Endothelial cell of umbilical vein (primary cell): ENCODE measurements around the gene PARD6G. TPM values are rescaled to one million over a fixed set of nuclear protein-coding genes. Genes with fewer than 3 reads are reported as not detected.

Experiments
- BruUV-seq: library from RNA; stranded (reverse); fragments of 400-500 nt; replicated peaks from 2 replicates; lab custom pipeline; 2021; lab: Mats Ljungman, UMichigan
- CTCF ChIA-PET: fragments of 300-600, 350-600 bp; sonication (Branson Sonifier 250); formaldehyde crosslinking; loops from one replicate; lab custom pipeline; 2021; ENCODE audit warnings: antibody characterized with exemption, inconsistent platforms; lab: Charles Lee
- POLR2A ChIA-PET: fragments of 300-600, 350-600 bp; sonication (Branson Sonifier 250); formaldehyde crosslinking; loops from one replicate; lab custom pipeline; 2021; ENCODE audit warnings: antibody characterized with exemption, inconsistent platforms; lab: Charles Lee
- DNase-seq: peaks from one replicate; pipeline ENCODE4 v3.0.0-alpha.2; 2011; ENCODE audit warnings: low read depth, low spot score
- FAIRE-seq: peaks from 2 replicates; lab custom pipeline; 2011; peaks lifted over from hg19 to GRCh38; lab: Jason Lieb, UNC
- H2AFZ ChIP-seq: 2 replicates; pipeline ENCODE4 v1.6.0; 2012; ENCODE audit warnings: low read depth, low read length, control low read depth, inconsistent platforms
- H3K27ac ChIP-seq: 2 replicates; pipeline ENCODE4 v1.5.1; 2011; ENCODE audit warnings: low read depth, mild to moderate bottlenecking, control low read depth, low read length, moderate library complexity; ENCODE audit not compliant: insufficient read depth
- H3K27me3 ChIP-seq, 2 experiments: 2 replicates each; pipeline versions ENCODE4 v1.6.0 to v1.6.1; 2011; ENCODE audit warnings: low read length in 2 of 2, mixed read lengths in 1 of 2; ENCODE audit not compliant: control insufficient read depth in 2 of 2, insufficient read depth in 2 of 2
- H3K36me3 ChIP-seq, 2 experiments: 2 replicates in 1 of 2; 3 replicates in 1 of 2; pipeline ENCODE4 v1.5.1; 2011; ENCODE audit warnings: low read length in 2 of 2, mild to moderate bottlenecking in 1 of 2, moderate library complexity in 1 of 2; ENCODE audit not compliant: control insufficient read depth in 2 of 2, insufficient read depth in 2 of 2; ENCODE audit errors: extremely low read depth in 1 of 2
- H3K4me1 ChIP-seq: 3 replicates; pipeline ENCODE4 v1.5.1; 2011; ENCODE audit warnings: mild to moderate bottlenecking, low read length; ENCODE audit not compliant: control insufficient read depth, insufficient read depth; ENCODE audit errors: extremely low read depth
- H3K4me2 ChIP-seq: 2 replicates; pipeline ENCODE4 v1.6.1; 2011; ENCODE audit warnings: low read length, control low read depth, mixed read lengths; ENCODE audit not compliant: insufficient read depth
- H3K4me3 ChIP-seq, 3 experiments: fragments of 200-600 bp in 1 of 3; sonication (generic), shearing (Covaris generic) in 1 of 3; replicated peaks in 1 of 3; 2 replicates each; pipeline ENCODE4 v1.5.1; 2011 to 2016; ENCODE audit warnings: control low read depth in 3 of 3, low read length in 3 of 3, mild to moderate bottlenecking in 2 of 3, inconsistent platforms in 1 of 3, low read depth in 1 of 3, moderate library complexity in 1 of 3; ENCODE audit not compliant: insufficient read depth in 1 of 3
- H3K79me2 ChIP-seq: 2 replicates; pipeline ENCODE4 v1.6.0; 2012; ENCODE audit warnings: low read length, inconsistent platforms; ENCODE audit not compliant: control insufficient read depth, insufficient read depth
- H3K9ac ChIP-seq: replicated peaks from 2 replicates; pipeline ENCODE3; 2011; ENCODE audit warnings: low read length, control low read depth; ENCODE audit not compliant: insufficient read depth; ENCODE audit errors: extremely low read depth
- H3K9me1 ChIP-seq: replicated peaks from 3 replicates; pipeline ENCODE4 v1.6.0; 2011; ENCODE audit warnings: mild to moderate bottlenecking, low read length; ENCODE audit not compliant: control insufficient read depth, insufficient read depth; ENCODE audit errors: extremely low read depth
- H3K9me3 ChIP-seq: replicated peaks from 2 replicates; pipeline ENCODE4 v1.5.1; 2012; ENCODE audit warnings: low read length, inconsistent platforms; ENCODE audit not compliant: control insufficient read depth, insufficient read depth
- H4K20me1 ChIP-seq: replicated peaks from 2 replicates; pipeline ENCODE3; 2011; ENCODE audit warnings: mild to moderate bottlenecking, low read length; ENCODE audit not compliant: control insufficient read depth, insufficient read depth; ENCODE audit errors: extremely low read depth
- CTCF ChIP-seq, 2 donors: IDR thresholded peaks; 1 replicate in 1 of 2; 2 replicates in 1 of 2; pipeline ENCODE4 v1.5.1; 2011; ENCODE audit warnings: low read length in 2 of 2, mild to moderate bottlenecking in 2 of 2, moderate library complexity in 2 of 2, control low read depth in 1 of 2, inconsistent platforms in 1 of 2, low read depth in 1 of 2; ENCODE audit not compliant: insufficient read depth in 1 of 2; ENCODE audit errors: extremely low read depth in 1 of 2
- EZH2 ChIP-seq: IDR thresholded peaks from 2 replicates; pipeline ENCODE4 v1.6.1; 2012; ENCODE audit warnings: borderline replicate concordance, low read depth, mild to moderate bottlenecking, moderate library complexity, low read length, inconsistent platforms; ENCODE audit not compliant: severe bottlenecking
- FOS ChIP-seq: IDR thresholded peaks from 2 replicates; pipeline ENCODE4 v1.6.1; 2011; ENCODE audit warnings: mild to moderate bottlenecking, low read length, moderate library complexity, borderline replicate concordance; ENCODE audit not compliant: insufficient read depth
- GATA2 ChIP-seq: IDR thresholded peaks from 2 replicates; pipeline ENCODE4 v1.7.0; 2011; ENCODE audit warnings: low read depth, mild to moderate bottlenecking, moderate library complexity, mixed read lengths, low read length; ENCODE audit not compliant: insufficient read length, insufficient read depth
- JUN ChIP-seq: IDR thresholded peaks from 2 replicates; pipeline ENCODE4 v1.6.1; 2011; ENCODE audit warnings: borderline replicate concordance, low read depth; ENCODE audit not compliant: insufficient read length, insufficient read depth
- MAX ChIP-seq: IDR thresholded peaks from 2 replicates; pipeline ENCODE4 v1.6.1; 2011; ENCODE audit not compliant: insufficient read depth, insufficient read length
- MYC ChIP-seq: IDR thresholded peaks from one replicate; pipeline ENCODE4 v1.6.1; 2011; ENCODE audit warnings: mild to moderate bottlenecking, low read depth, low read length
- POLR2A ChIP-seq: IDR thresholded peaks from 2 replicates; pipeline ENCODE4 v1.6.1; 2012; ENCODE audit warnings: low read depth, mild to moderate bottlenecking, control low read depth, low read length
- POLR2AphosphoS5 ChIP-seq: IDR thresholded peaks from 2 replicates; pipeline ENCODE4 v1.6.1; 2012; ENCODE audit warnings: low read depth, mild to moderate bottlenecking, control low read depth, low read length, moderate library complexity; ENCODE audit not compliant: insufficient read depth
- dilution Hi-C: fragments of 300-500 bp; cut with MboI; formaldehyde crosslinking; loops from one replicate; pipeline ENCODE4 v1.15.0; 2019; ENCODE audit warnings: low sequenced_read_pairs; ENCODE audit not compliant: extremely low pct_ligation_motif_present
- intact Hi-C: fragments of 100-400 bp; cut with micrococcal nuclease; formaldehyde crosslinking; loops from one replicate; pipeline ENCODE4 v1.10.0; 2022
- polyA plus RNA-seq, 4 experiments: library from polyadenylated mRNA; depleted of rRNA in 3 of 4; stranded (reverse) in 3 of 4; unstranded in 1 of 4; fragments of >200 nt; gene quantifications; 2 replicates each; pipeline versions ENCODE4 v1.2.1 to v1.2.3, GENCODE V29; 2011 to 2012; ENCODE audit warnings: missing spikeins in 1 of 4
- total RNA-seq: library from RNA; stranded (reverse); gene quantifications from 2 replicates; pipeline ENCODE4 v1.2.3, GENCODE V29; 2021

The PARD6G gene
- total and polyA plus RNA-seq, 2 donors (not counting 3 experiments of a cell fraction or from before 2014, with no cell fraction given) = 1.2 to 1.8 TPM

GRCh38 chr18:80225685-80226084, 21.6 kb downstream of the PARD6G start:
- dilution Hi-C loops (no loop called here), intact Hi-C loops (no loop called here)
- Histone ChIP-seq H3K27ac (no peak overlapping the region), H3K9me3 (no peaks in the 10 kb centered on the region), H3K4me1 (no peaks in the 10 kb centered on the region), H3K9me1 (no peaks in the 10 kb centered on the region), H3K79me2 (no peaks in the 10 kb centered on the region), H3K36me3 (no peaks in the 10 kb centered on the region), H3K4me2 (no peak overlapping the region), H3K4me3 (no peak overlapping the region), H4K20me1 (no peaks in the 10 kb centered on the region), H3K9ac (no peak overlapping the region), H3K27me3 (no peaks in the 10 kb centered on the region), H2AFZ (no peak overlapping the region)
- FAIRE-seq (no peak), DNase-seq (no peak)
- ChIA-PET CTCF (no interaction called here), POLR2A (no interaction called here)
- BruUV-seq = no TSS peak
- TF ChIP-seq POLR2A (no peak), JUN (no peak), POLR2AphosphoS5 (no peak), GATA2 (no peak), MAX (no peak), CTCF (IDR thresholded peaks at IDR 0.05; ENCODE audit: extremely low read depth in 1 of 2, insufficient read depth in 1 of 2, low read depth in 1 of 2, low read length in 2 of 2) (no peak), MYC (no peak), EZH2 (no peak), FOS (no peak)
